Inflammatory macrophage treated with lipopolysaccharide for 1 hour (primary cell): Measurements from ENCODE around the gene KIF21B.
"Not testable (repeated sequence)": the region's sequence is repeated elsewhere in the genome, so short reads cannot be mapped to it uniquely, and the experiment has no call there.

Source experiments
- DNase-seq, 2 donors: peaks; one replicate each; pipeline ENCODE4 v3.0.0-alpha.2; 2020 to 2022

The KIF21B gene

GRCh38 chr1:200930285-200930684 is 93.2 kb downstream of the KIF21B start:
- DNase-seq = not testable (repeated sequence)

DNA sequence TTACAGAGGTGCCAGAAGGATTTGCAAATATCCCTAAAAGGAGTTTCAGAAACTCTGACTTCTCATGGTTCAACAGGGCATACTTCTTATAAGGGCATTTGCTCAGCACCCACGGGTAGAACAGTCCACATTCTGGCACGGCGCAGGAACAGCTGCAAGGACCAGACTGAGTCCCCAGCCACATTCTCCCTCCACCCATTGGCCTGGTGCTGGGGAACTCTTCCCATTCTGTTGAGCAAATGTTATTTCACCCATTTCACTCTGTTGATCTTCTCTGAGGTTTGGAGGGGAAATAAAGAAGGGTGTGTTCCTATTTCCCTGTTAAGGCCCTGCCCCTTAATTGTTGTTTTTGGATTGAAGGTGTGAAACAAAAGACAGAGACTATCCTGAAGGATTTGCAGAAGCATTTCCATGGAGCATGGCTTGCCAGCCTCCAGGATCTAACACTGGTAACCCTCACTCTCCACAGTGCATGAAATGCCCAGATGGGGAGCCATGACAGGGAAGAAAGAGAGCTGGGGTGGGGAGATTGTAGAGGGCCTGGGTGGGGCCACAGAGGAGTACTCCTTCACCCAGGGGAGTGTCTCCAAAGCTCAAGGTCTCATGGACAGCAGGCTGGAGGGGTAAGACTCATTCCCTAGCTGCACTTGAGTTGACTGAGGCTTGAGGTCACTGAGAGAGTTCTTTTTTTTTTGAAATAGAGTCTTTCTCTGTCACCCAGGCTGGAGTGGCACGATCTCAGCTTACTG is 93.8 kb downstream of the KIF21B start:
- DNase-seq = no peak

DNA sequence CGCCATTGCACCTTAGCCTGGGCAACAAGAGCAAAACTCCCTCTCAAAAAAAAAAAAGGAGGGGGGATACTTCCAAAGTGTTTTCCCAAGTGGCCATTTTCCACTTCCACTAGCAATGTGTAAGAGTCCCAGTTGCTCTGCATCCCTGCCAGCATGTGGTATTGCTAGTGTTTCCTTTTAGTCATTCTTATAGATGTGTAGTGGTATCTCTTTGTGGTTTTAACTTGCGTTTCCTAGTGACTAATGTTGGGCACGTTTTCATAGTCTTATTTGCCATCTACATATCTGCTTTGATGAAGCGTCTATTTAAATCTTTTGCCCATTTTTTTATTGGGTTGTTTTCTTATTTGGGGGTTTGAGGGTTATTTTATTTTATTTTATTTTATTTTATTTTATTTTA is 97.7 kb downstream of the KIF21B start:
- no peak for DNase-seq

- no peak for DNase-seq
These were observed 99.9 kb downstream of the KIF21B start for GRCh38 chr1:200923601-200924000.

DNA sequence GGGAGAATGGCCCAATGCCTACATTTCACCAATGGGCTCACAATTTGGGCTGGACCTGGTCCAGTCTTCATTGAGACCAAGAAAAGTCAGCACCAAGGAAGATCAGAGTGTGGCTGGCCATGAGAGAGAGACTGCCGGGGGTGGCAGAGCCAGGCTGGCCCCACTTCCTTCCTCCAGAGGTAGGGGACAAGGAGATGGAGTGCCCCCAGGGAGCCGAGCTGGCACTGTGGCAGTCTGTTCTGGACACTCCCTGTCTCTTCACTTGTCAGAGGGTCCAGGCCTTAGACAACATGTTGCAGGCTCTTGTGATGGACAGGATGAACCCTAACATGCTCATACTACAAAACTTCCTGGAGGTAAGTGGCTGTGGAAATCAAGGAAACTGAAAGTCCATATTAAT is 101.1 kb downstream of the KIF21B start:
- DNase-seq = no peak

- DNase-seq = no peak
These were observed 101.9 kb downstream of the KIF21B start for GRCh38 chr1:200921571-200922110.
